Measurements from ENCODE around the gene MRPL51. TPM values are rescaled to one million over a fixed set of nuclear protein-coding genes. Genes with fewer than 3 reads are reported as not detected.
A peak's percentile ranks its signal among the peaks of the same experiment; 100 is the strongest.

MRPL51 gene
- total and polyA plus RNA-seq, 10 of the 15 experiments (the other 5 are each of a cell fraction or from before 2014, with no cell fraction given), result 137 to 1,202 (median 267) TPM

DNA sequence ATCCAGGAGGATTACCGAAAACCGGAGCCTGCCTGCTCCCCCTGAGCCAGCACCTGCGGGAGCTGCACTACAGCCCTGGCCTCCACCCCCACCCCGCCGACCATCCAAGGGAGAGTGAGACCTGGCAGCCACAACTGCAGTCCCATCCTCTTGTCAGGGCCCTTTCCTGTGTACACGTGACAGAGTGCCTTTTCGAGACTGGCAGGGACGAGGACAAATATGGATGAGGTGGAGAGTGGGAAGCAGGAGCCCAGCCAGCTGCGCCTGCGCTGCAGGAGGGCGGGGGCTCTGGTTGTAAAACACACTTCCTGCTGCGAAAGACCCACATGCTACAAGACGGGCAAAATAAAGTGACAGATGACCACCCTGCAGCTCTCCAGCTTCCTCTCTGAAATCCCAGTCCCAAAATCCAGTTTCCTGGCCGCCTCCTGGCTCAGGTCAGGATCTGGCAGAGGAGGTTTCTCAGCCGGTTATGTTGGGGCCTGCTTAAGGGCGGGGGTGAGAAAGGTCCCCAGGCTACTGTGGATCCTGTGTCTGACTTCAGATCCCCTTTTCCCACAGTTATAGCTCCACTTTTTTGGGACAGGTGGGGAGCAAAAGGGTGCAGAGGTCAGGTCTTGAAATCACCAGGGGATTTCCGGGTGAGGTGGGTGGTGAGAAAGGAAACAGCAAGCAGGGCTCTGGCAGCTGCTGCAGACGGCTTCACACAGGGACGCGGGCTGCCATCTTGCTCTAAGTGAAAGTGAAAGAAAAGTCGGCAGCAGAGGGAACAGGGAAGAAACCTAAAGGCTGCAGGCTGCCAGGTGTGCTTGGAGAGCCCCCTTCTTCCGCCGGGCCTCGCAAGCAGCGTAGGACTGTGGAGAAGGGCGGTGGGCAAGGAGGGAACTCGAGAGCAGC is 41.5 kb downstream of the MRPL51 start, which contains the start of gene TAPBPL:
Gene TAPBPL, plus strand, starts transcription at position 695 of the 897 bp plus-strand sequence. CDS start 207 bp downstream, outside the sequence.
- Histone ChIP-seq H3K27ac (ENCODE audit: control insufficient read depth, insufficient read depth) (peak within 1 kb of the TSS; percentile 98), H3K4me2 (ENCODE audit: control insufficient read depth, insufficient read depth) (peak within 1 kb of the TSS; percentile 99), H4K20me1 (ENCODE audit: control insufficient read depth, insufficient read depth) (no peaks in the 10 kb centered on the region), H3K36me3 (ENCODE audit: control insufficient read depth in 2 of 2, insufficient read depth in 2 of 2, low read length in 1 of 2) (peaks cover 1 to 12% of the 10 kb centered on the region in 2 experiments), H2AFZ (ENCODE audit: control insufficient read depth, low read depth, low read length) (peak within 1 kb of the TSS; percentile 59), H3K27me3 (replicated peaks in 1 of 2; ENCODE audit: control insufficient read depth in 2 of 2, insufficient read depth in 2 of 2, low read length in 1 of 2) (no peaks in the 10 kb centered on the region), H3K4me1 (ENCODE audit: control insufficient read depth, insufficient read depth, low read length) (peaks cover 38% of the 10 kb centered on the region), H3K4me3 (peak within 1 kb of the TSS; percentile 83), H3K9me3 (replicated peaks; ENCODE audit: control insufficient read depth, insufficient read depth, low read length) (no peaks in the 10 kb centered on the region), H3K79me2 (ENCODE audit: control insufficient read depth, insufficient read depth, low read length) (peaks cover 65% of the 10 kb centered on the region), H3K9ac (ENCODE audit: control insufficient read depth, insufficient read depth, low read length) (peak within 1 kb of the TSS; percentile 92)
- intact Hi-C loops (cut with micrococcal nuclease; ENCODE audit: unreplicated experiment), result loop anchor here (1.0 kb wide), 1 partner anchor 24 kb away; no protein-coding TSS in a partner anchor
- ChIA-PET RAD21 (ENCODE audit: unreplicated experiment) (interaction anchor here (0.6 to 17.1 kb wide), 16 partner anchors 8 to 129 kb away, joined by 3 to 319 read pairs (median 4); partner anchors contain the start of genes CD27, MRPL51 and VAMP1), SMC1A (ENCODE audit: uncharacterized antibody, unreplicated experiment) (interaction anchor here (0.7 to 6.7 kb wide), 13 partner anchors 9 to 129 kb away, joined by 3 to 90 read pairs (median 5); partner anchors contain the start of genes MRPL51 and VAMP1), CTCF (interaction anchor here (0.9 to 5.3 kb wide), 13 partner anchors 8 to 256 kb away, joined by 3 to 48 read pairs (median 6); partner anchors contain the start of genes CD27 and VAMP1), POLR2A (interaction anchor here (0.6 to 17.5 kb wide), 15 partner anchors 9 to 126 kb away, joined by 3 to 384 read pairs (median 9); partner anchors contain the start of genes CD27, MRPL51, NOP2 and VAMP1)
- ATAC-seq (peak; percentile 84), FAIRE-seq (peak; percentile 64), DNase-seq (ENCODE audit: low read depth, low spot score) (peak; percentile 75)
- WGBS (ENCODE audit: insufficient coverage, insufficient replicate concordance, low lambda C conversion rate, missing lambda C conversion rate), result under 1% methylated on average over 26 of the region's 27 CpGs
- BruUV-seq (replicated peaks), result no TSS peak
- in situ Hi-C loops (cut with MboI), result no loop called here
- no peak for TF ChIP-seq STAT3 (IDR thresholded peaks at IDR 0.05; ENCODE audit: low read depth, low read length)
- no peak for TF ChIP-seq ASH2L (IDR thresholded peaks at IDR 0.05; ENCODE audit: borderline replicate concordance, low read depth)
- TF ChIP-seq, protein P1, sequence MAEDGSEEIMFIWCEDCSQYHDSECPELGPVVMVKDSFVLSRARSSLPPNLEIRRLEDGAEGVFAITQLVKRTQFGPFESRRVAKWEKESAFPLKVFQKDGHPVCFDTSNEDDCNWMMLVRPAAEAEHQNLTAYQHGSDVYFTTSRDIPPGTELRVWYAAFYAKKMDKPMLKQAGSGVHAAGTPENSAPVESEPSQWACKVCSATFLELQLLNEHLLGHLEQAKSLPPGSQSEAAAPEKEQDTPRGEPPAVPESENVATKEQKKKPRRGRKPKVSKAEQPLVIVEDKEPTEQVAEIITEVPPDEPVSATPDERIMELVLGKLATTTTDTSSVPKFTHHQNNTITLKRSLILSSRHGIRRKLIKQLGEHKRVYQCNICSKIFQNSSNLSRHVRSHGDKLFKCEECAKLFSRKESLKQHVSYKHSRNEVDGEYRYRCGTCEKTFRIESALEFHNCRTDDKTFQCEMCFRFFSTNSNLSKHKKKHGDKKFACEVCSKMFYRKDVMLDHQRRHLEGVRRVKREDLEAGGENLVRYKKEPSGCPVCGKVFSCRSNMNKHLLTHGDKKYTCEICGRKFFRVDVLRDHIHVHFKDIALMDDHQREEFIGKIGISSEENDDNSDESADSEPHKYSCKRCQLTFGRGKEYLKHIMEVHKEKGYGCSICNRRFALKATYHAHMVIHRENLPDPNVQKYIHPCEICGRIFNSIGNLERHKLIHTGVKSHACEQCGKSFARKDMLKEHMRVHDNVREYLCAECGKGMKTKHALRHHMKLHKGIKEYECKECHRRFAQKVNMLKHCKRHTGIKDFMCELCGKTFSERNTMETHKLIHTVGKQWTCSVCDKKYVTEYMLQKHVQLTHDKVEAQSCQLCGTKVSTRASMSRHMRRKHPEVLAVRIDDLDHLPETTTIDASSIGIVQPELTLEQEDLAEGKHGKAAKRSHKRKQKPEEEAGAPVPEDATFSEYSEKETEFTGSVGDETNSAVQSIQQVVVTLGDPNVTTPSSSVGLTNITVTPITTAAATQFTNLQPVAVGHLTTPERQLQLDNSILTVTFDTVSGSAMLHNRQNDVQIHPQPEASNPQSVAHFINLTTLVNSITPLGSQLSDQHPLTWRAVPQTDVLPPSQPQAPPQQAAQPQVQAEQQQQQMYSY (CRISPR knock-in tag; IDR thresholded peaks at IDR 0.05), result no peak
- no peak for TF ChIP-seq ZNF622 (IDR thresholded peaks at IDR 0.05)
- TF ChIP-seq, protein P2, sequence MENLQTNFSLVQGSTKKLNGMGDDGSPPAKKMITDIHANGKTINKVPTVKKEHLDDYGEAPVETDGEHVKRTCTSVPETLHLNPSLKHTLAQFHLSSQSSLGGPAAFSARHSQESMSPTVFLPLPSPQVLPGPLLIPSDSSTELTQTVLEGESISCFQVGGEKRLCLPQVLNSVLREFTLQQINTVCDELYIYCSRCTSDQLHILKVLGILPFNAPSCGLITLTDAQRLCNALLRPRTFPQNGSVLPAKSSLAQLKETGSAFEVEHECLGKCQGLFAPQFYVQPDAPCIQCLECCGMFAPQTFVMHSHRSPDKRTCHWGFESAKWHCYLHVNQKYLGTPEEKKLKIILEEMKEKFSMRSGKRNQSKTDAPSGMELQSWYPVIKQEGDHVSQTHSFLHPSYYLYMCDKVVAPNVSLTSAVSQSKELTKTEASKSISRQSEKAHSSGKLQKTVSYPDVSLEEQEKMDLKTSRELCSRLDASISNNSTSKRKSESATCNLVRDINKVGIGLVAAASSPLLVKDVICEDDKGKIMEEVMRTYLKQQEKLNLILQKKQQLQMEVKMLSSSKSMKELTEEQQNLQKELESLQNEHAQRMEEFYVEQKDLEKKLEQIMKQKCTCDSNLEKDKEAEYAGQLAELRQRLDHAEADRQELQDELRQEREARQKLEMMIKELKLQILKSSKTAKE (IDR thresholded peaks at IDR 0.05; ENCODE audit: low read depth, poor library complexity, severe bottlenecking), result peak; percentile 59
- TF ChIP-seq, protein P3, sequence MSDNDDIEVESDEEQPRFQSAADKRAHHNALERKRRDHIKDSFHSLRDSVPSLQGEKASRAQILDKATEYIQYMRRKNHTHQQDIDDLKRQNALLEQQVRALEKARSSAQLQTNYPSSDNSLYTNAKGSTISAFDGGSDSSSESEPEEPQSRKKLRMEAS (IDR thresholded peaks at IDR 0.05; ENCODE audit: low read depth, low read length), result 0 out of 2 replicates have a peak, but pooled peaks have one; percentile 53
- no peak for TF ChIP-seq RBBP5 (conservative IDR thresholded peaks at IDR 0.05)
- TF ChIP-seq ZNF24 (IDR thresholded peaks at IDR 0.05), result no peak
- no peak for TF ChIP-seq SUZ12 (IDR thresholded peaks at IDR 0.05; ENCODE audit: unreplicated experiment)
- TF ChIP-seq STAT1 (conservative IDR thresholded peaks at IDR 0.05), result no peak
- 0 out of 4 replicates have a peak, but pooled peaks of 1 of the 2 experiments have one; percentile 13 for TF ChIP-seq SRF (IDR thresholded peaks at IDR 0.05; ENCODE audit: low read depth in 2 of 2, low read length in 2 of 2)

All from GM12878 (cell line).